Choroid plexus epithelial cell (primary cell): ENCODE measurements around the gene USP6NL.

Source experiments
- DNase-seq: peaks from one replicate; pipeline ENCODE4 v3.0.0-alpha.2; 2010; ENCODE audit warnings: low read depth
- H3K4me3 ChIP-seq: 2 replicates; pipeline ENCODE4 v1.5.1; 2011; ENCODE audit warnings: low read depth, mild to moderate bottlenecking, control low read depth, low read length, moderate library complexity
- TF ChIP-seq, protein P1 (sequence below): conservative IDR thresholded peaks from 2 replicates; pipeline ENCODE4 v1.5.1; 2011; ENCODE audit warnings: low read depth, mild to moderate bottlenecking, control low read depth, inconsistent platforms, low read length, moderate library complexity

USP6NL gene

GRCh38 chr10:11532306-11532705 is 79.1 kb downstream of the USP6NL start:
- DNase-seq, result peak; percentile 62
- H3K4me3 ChIP-seq, result peak overlapping the region; percentile 31
- TF ChIP-seq, protein P1, sequence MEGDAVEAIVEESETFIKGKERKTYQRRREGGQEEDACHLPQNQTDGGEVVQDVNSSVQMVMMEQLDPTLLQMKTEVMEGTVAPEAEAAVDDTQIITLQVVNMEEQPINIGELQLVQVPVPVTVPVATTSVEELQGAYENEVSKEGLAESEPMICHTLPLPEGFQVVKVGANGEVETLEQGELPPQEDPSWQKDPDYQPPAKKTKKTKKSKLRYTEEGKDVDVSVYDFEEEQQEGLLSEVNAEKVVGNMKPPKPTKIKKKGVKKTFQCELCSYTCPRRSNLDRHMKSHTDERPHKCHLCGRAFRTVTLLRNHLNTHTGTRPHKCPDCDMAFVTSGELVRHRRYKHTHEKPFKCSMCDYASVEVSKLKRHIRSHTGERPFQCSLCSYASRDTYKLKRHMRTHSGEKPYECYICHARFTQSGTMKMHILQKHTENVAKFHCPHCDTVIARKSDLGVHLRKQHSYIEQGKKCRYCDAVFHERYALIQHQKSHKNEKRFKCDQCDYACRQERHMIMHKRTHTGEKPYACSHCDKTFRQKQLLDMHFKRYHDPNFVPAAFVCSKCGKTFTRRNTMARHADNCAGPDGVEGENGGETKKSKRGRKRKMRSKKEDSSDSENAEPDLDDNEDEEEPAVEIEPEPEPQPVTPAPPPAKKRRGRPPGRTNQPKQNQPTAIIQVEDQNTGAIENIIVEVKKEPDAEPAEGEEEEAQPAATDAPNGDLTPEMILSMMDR, result no peak

DNA sequence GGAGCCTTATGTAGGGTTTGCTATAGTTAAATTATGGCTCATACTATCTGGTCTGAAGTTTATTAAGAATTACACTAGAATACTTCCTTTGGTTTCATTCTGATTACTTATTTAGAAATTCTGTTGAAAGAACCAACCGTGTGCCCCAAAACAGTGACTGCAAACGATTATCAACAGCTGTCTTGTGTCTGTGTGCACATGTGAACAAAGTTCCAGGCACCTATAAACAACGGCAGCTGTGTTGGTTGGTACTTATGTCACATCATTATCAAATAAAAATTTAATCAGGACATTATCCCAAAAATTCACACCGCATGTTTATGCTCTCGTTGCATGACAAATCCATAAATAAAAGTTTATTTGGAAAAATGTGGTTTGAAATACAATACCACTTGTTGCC is 80.6 kb downstream of the USP6NL start:
- no peak overlapping the region for H3K4me3 ChIP-seq
- TF ChIP-seq, protein P1, result no peak
- no peak for DNase-seq

GRCh38 chr10:11529276-11529903 is 82.1 kb downstream of the USP6NL start:
- TF ChIP-seq, protein P1, result no peak
- H3K4me3 ChIP-seq, result no peak overlapping the region

GRCh38 chr10:11528286-11528685 is 83.2 kb downstream of the USP6NL start:
- no peak overlapping the region for H3K4me3 ChIP-seq
- peak; percentile 31 for DNase-seq
- TF ChIP-seq, protein P1, result no peak

More at GRCh38 chr10:11529276-11529903, 82.1 kb downstream of the USP6NL start:
- no peak for DNase-seq

DNA sequence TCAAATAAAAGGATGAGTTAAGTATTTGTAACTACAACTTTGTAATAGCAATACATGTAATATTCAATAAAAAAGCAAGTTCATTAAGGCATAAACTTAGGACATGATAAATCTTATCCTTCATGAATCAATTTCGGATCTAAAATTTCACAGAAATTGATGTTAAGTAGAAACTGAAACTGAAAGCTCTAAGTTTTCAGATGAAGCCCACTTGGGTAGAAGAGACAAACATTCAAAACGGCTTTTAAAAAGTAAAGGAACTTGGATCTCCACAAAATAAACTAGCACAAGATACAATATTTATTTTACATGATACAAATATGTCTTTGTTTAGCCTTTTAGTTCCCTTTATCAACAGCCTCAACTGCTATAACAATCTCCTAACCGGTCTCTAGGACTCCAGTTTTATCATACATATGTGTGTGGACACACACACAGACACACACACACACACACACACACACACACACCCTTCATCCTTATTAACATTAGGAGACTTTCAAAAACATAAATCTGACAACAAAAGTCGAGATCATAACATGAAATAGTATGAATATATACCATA is 83.7 kb downstream of the USP6NL start:
- TF ChIP-seq, protein P1, result no peak
- peak overlapping the region; percentile 46 for H3K4me3 ChIP-seq
- peak; percentile 53 for DNase-seq

GRCh38 chr10:11527068-11527467 is 84.4 kb downstream of the USP6NL start:
- no peak for DNase-seq
- TF ChIP-seq, protein P1, result no peak
- no peak overlapping the region for H3K4me3 ChIP-seq

DNA sequence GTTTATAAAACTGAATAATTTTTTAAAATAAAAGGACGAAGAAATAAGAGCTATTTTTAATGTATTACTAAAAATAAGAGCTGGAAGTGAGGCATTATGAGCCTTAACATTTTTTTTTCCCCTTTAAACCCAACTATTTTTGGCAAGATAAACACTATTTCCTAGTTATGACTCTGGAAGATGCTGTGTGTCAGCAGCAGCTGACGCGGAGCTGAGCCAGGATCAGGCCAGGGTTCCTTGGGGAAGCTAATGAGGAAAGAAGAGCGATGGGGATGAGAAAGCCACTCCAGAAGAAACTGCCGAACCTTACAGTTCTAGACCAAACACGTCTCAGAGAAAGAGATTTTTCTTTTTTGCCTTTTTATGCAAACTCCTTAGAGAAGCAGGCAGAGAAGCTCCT is 85.9 kb downstream of the USP6NL start:
- H3K4me3 ChIP-seq, result no peak overlapping the region
- TF ChIP-seq, protein P1, result no peak
- DNase-seq, result no peak
